GM12891 (cell line): ENCODE data around the gene PLXNC1.

ENCODE experiments used
- DNase-seq: peaks from one replicate; pipeline ENCODE4 v3.0.0; 2011; ENCODE audit warnings: low spot score; ENCODE audit not compliant: insufficient read length
- FAIRE-seq: peaks from 2 replicates; lab custom pipeline; 2011; peaks lifted over from hg19 to GRCh38; lab: Jason Lieb, UNC
- PAX5 ChIP-seq: IDR thresholded peaks from 2 replicates; pipeline ENCODE4 v1.6.1; 2011; ENCODE audit warnings: low read length, moderate library complexity, mild to moderate bottlenecking; ENCODE audit not compliant: insufficient read depth, severe bottlenecking
- POLR2A ChIP-seq: IDR thresholded peaks from 2 replicates; pipeline ENCODE4 v1.6.1; 2011; ENCODE audit warnings: low read depth, low read length, control low read depth
- POLR2AphosphoS5 ChIP-seq: IDR thresholded peaks from 2 replicates; pipeline ENCODE4 v1.6.1; 2011; ENCODE audit warnings: low read depth, low read length, control low read depth
- POU2F2 ChIP-seq: IDR thresholded peaks from 2 replicates; pipeline ENCODE4 v1.6.1; 2011; ENCODE audit warnings: low read depth, mild to moderate bottlenecking, control low read depth, low read length, moderate library complexity
- SPI1 ChIP-seq: IDR thresholded peaks from 2 replicates; pipeline ENCODE4 v1.6.1; 2011; ENCODE audit warnings: low read depth, low read length, control low read depth
- TAF1 ChIP-seq: IDR thresholded peaks from 2 replicates; pipeline ENCODE4 v1.6.1; 2011; ENCODE audit warnings: low read depth, low read length, control low read depth

The PLXNC1 gene

GRCh38 chr12:94150240-94151121 lies 2.1 kb downstream of the PLXNC1 start:
- DNase-seq = no peak
- peak; percentile 95 for FAIRE-seq

DNA sequence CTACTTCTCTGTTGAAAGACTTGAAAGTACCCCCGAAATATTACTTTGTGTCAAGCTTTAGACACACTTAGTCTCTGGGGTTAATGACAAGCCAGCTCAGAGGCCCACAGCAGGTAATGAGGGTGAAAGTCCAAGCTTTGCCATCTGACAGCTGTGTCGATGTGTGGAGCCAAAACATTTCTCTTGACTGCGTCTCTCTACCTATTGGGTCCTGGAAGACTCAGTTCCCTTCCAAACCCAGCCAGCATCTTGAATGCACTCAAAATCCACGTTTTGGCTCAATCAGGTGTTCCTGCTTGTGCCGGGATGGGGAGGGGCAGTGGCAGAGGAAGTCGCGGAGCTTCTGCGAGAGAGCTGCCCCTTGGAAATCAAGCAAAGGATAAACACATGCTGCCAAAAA lies 3.2 kb downstream of the PLXNC1 start:
- DNase-seq (no peak), FAIRE-seq (no peak)
- TF ChIP-seq TAF1 (no peak), POU2F2 (no peak), POLR2AphosphoS5 (no peak), SPI1 (no peak), PAX5 (no peak), POLR2A (no peak)

More at GRCh38 chr12:94150240-94151121, 2.1 kb downstream of the PLXNC1 start:
- TF ChIP-seq SPI1 (no peak), TAF1 (no peak), POLR2AphosphoS5 (no peak), POLR2A (no peak), POU2F2 (no peak), PAX5 (no peak)

GRCh38 chr12:94152292-94153078 lies 4.1 kb downstream of the PLXNC1 start:
- FAIRE-seq = peak; percentile 78
- no peak for DNase-seq
- no peak for TF ChIP-seq PAX5
- TF ChIP-seq SPI1 = no peak
- TF ChIP-seq TAF1 = no peak

DNA sequence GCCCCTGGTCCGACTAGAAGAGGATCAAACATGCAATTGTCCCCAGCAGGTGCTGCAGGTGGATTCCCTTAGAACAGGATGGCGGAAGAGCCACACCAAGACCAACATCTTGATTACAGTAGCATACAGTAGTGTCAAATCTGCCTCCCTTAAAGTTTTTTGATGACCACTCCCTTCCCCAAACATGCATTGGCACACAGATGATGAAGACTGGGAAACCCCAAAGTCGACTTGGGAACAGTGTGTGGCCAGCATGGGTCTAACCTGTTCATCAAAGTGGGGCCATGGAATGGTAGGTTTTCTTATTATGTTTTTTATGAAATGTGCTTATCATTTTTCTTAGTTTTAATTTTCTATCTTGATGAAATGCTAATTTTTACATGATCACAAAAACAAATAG lies 8.8 kb downstream of the PLXNC1 start:
- no peak for DNase-seq
- no peak for TF ChIP-seq POU2F2
- TF ChIP-seq SPI1 = no peak
- no peak for TF ChIP-seq POLR2A
- TF ChIP-seq TAF1 = no peak
- TF ChIP-seq POLR2AphosphoS5 = no peak
- TF ChIP-seq PAX5 = no peak
- FAIRE-seq = no peak

DNA sequence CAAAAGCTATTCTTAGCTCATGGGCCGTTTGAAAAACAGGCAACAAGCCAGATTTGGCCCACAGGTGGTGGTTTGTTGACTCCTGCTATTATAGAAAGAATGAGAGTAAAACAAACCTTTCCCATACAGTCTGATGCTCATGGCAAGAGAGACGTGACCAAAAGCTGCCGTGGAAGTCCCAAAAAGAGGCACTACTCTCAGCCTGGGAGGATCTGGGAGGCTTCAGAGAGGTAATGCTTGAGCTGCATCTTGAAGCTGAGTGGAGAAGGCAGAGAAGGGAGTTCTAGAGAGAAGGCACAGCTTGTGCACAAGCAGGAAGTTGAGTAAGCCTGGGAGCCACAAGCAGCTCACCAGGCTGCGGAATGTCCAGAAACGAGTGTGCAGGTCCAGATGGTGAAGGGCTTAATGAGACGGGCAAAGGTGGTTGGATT lies 9.6 kb downstream of the PLXNC1 start:
- FAIRE-seq (peak; percentile 97), DNase-seq (no peak)
- no peak for TF ChIP-seq POLR2AphosphoS5
- TF ChIP-seq POU2F2 = no peak
- TF ChIP-seq SPI1 = no peak
- no peak for TF ChIP-seq PAX5
- TF ChIP-seq POLR2A = peak; percentile 43; the same call in 1 of the 2 replicates

DNA sequence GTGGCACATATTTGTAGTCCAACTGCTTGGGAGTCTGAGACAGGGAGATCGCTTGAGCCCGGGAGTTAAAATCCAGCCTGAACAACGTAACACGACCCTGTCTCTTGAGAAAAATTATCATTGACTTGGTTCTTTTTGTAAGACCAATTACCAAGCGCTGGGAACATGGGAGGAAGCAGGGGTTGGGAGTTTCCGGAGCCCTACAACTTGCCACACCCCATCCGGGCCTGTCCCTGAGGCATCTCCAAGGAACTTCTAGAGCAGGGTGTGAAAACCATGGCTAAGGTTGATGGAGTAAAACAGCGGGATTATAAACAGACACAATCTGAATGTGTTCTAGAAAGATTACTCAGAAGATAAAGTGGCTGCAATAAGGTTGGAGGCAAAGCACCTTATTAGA lies 10.3 kb downstream of the PLXNC1 start:
- no peak for TF ChIP-seq POLR2AphosphoS5
- TF ChIP-seq POLR2A = no peak
- TF ChIP-seq TAF1 = no peak
- TF ChIP-seq POU2F2 = no peak
- TF ChIP-seq SPI1 = no peak
- TF ChIP-seq PAX5 = no peak
- FAIRE-seq (peak; percentile 60), DNase-seq (no peak)

DNA sequence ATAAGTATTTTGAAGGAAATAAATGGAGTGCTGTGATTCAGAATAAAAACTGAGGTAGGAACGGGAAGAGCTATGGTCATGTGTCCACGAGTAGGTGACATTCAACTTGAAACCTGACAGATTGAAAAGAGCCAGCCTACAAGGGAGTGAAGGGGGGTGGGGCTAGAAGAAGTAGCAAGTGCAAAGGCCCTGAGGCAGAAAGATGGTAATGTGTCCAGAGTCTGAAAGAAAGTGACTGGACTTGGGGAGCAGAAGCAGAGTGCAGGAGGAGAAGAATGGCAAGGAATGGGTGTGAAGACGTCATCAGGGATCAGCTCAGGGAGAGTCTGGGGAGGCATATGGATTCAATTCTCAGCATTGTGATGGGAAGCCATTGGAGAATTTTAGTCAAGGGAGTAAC lies 13.7 kb downstream of the PLXNC1 start:
- no peak for FAIRE-seq
- no peak for TF ChIP-seq TAF1
- TF ChIP-seq POU2F2 = no peak
- no peak for TF ChIP-seq SPI1
- TF ChIP-seq POLR2A = no peak
- TF ChIP-seq PAX5 = no peak
- no peak for TF ChIP-seq POLR2AphosphoS5
- no peak for DNase-seq

DNA sequence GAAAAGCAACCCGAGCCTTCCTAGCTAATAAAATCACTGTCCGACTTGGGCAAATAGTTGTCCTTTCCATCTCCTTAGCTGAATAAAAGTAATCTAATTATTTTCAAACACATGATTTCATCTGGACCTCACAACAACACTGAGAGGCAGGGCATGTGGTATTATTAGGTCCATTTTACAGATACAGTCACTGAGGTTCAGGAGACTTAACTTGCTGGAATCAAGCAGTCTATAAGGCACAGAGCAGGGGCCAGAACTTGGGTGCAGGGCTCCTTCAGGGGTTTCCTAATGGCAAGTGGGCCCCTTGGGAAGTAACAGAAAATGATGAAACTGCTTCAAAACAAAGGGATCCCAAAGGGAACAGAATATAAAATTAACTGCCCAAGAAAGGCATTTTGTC lies 15.5 kb downstream of the PLXNC1 start:
- DNase-seq (no peak), FAIRE-seq (no peak)
- TF ChIP-seq SPI1 = no peak
- TF ChIP-seq PAX5 = no peak

DNA sequence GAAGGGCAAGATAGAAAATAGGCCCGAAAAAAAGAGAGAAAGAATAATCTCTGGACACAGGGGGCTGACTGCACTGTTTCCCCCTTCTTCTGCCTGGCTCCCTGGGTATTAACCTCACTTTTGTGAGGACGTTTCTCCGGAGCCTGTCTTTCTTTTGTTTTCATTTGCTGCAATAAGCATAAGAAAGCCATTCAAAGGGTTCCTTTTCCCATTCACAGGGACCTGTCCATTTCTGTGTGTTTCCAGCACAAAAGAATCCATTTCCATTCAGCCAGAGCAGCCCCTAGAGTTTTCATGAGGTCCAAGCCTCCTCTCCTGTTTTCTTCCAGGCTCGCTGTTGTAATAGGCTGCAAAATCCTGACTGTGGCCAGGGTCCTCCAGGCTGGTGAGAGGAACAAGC lies 16.8 kb downstream of the PLXNC1 start:
- FAIRE-seq (no peak), DNase-seq (no peak)
- no peak for TF ChIP-seq PAX5
- no peak for TF ChIP-seq SPI1
- TF ChIP-seq TAF1 = no peak
- TF ChIP-seq POLR2A = no peak
- TF ChIP-seq POLR2AphosphoS5 = no peak
- TF ChIP-seq POU2F2 = no peak
